ENCODE results near the gene THAP4.

Gene THAP4

DNA sequence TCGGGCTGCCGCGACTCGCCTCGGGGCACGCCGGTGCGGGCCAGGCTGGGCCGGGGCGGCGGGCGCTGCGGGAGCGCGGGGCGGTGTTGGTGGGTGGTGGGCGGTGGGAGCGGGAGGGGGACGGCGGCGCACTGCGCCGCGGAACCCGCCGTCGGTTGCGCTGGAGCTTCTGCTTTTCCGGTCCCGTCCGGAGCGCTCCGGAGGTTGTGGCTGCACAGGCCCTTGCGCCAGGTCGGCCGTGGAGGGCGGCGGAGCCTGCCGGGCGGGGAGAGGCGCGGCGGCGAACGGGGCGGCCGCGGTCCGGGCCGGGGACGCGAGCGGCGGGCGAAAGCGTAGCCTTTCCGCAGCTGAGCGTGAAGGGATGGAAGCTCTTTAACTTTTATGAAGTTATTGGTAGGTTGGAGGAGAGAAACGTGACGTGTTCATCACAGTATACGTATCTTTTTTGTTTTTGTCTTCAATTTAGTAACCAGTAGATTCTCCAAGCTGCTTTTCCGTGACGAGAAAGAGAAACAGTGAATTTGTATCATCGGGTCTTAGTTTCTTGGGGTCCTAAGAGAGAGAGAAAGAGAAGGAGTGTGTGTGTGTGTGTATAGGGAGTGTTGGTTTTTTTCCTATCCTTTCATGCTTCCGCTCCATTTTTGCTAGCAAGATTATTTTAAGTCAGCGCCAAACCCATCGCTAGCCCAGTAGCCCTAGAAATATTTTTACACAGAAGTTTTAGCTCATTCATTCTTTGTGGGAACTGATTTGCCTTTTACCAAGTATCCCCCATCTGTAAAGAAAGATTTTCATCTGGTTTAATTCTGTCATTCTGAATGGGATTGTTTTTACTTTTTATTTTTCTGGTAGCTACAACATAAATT is 1.1 kb upstream of the THAP4 start:
- peak; percentile 60 for DNase-seq

DNA sequence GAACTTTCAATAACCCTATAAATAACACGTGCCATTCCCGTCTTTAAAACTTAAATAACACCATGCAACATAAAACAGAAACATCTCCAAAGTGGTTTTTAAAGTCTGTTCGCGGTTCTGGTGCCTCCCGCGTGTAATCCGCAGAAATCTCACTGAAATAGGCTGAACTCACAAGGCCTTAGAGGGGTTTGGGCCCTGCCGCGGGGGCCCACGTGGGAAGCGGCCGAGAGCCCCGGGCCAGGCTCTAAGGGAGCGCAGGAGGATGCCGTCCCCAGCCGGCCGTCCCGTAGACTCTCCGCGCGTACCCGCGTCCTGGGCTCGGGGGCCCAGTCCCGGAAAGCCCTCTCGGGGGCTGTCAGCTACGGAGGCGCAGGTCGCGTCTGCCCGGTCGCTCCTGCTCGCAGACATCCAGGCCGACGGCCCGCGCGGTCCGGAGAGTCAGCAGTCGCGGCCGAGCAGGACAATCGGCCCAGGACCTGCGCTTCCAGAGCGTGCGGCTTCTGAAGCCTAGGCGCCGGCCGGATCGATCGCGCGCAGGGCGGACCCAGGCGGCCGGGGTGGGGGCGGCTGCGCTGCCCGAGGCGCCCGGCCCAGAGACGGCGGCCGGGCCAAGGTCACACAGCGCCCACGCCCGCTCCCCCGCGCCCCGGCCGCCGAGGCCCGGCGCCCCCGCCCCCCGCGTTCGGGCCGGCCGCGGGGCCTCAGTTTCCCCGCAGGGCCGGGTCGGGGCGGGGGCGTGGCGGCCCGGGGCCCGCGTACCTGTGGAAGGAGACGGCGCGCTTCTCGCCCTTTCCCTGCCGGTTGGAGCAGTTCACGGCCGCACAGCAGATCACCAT is 558 bp downstream of the THAP4 start:
- peak; percentile 51 for DNase-seq

DNA sequence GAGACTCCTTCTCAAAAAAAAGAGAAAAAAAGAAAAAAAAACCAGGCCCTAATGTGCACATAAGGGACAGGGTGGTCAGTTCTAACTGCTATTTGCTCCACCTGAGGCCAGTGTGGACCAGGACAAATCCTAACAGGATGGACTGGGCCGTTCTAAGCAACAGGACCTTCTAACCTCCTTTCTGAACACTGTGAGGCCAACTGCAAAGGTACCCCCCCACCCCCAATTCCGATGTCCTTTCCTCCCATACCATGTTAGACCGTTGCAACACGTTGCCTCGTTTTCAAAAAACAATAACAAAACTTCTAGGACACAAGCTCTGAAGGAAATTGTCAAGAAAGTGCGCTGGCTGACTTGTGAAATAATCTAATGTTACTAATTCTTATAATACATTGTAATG is 1.2 kb downstream of the THAP4 start:
- no peak for DNase-seq

GRCh38 chr2:241633561-241633960 is 3.4 kb downstream of the THAP4 start:
- DNase-seq = no peak

GRCh38 chr2:241632478-241633325 is 4.3 kb downstream of the THAP4 start:
- DNase-seq = no peak

GRCh38 chr2:241629762-241630435 is 7.1 kb downstream of the THAP4 start:
- no peak for DNase-seq

DNA sequence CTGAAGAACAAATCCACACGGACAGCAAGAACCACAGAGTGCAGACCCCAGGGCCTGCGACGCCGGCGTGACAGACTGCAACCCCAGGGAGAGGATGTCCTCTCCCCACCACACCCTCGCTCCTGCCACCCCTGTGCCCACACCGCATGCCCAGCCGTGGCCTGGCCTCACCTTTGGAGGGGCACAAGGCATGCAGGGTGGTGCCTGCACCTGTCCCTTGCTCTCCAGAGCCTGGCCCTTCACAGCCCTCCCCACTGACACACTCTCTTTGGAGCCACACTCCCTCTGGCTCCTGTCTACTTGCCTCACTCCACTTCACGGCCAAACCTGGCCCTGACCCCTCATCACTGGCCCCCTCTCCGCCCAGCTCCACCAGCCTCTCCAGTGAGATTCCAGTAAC is 9.3 kb downstream of the THAP4 start:
- DNase-seq = no peak

DNA sequence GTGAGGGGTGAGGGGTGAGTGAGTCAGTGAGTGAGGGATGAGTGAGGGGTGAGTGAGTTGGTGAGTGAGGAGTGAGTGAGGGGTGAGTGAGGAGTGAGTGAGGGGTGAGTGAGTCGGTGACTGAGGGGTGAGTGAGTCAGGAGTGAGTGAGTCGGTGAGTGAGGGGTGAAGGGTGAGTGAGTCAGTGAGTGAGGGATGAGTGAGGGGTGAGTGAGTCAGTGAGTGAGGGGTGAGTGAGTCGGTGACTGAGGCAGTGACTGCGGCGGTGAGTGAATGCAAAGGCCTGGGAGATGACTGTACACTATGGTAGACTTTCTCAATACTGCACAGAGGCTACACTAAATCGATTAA is 16.6 kb downstream of the THAP4 start:
- DNase-seq = peak; percentile 86

GRCh38 chr2:241619597-241620418 is 17.1 kb downstream of the THAP4 start:
- peak; percentile 57 for DNase-seq

- DNase-seq = no peak
Measured at GRCh38 chr2:241618829-241619228, 18.1 kb downstream of the THAP4 start.

GRCh38 chr2:241618296-241618805 is 18.6 kb downstream of the THAP4 start:
- no peak for DNase-seq

- DNase-seq = peak; percentile 45
Measured at GRCh38 chr2:241617431-241618154, 19.4 kb downstream of the THAP4 start.

- DNase-seq = no peak
Measured at GRCh38 chr2:241616168-241617125, 20.5 kb downstream of the THAP4 start.

- no peak for DNase-seq
Measured at GRCh38 chr2:241615522-241616052, 21.4 kb downstream of the THAP4 start.

GRCh38 chr2:241615041-241615440 is 21.9 kb downstream of the THAP4 start:
- no peak for DNase-seq

DNA sequence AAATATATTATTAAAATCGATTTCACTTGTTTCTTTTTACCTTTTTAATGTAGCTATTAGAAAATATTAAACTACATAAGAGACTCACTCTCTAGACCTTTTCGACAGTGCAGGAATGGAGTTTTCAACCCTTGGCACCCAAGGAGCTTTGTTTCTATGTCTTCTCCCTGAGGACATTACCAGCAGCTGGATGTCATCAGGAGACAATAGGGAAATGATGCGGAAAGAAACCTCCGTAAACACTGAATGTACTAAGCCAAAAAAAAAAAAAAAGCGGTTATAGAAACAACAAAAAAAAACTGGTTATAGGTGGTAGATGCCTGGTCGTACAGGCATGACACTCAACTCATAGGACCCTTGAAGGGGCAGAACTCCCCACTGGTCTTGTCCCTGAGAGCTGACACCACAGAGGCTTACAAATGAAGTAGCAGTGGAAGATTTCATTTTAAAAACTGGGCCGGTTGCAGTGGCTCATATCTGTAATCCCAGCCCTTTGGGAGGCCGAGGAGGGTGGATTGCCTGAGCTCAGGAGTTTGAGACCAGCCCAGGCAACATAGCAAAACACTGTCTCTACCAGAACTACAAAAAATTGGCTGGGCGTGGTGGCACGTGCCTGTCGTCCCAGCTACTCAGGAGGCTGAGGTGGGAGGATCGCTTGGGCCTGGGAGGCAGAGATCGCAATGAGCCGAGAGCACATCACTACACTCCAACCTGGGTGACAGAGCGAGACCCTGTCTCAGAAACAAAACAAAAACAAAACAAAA is 23.8 kb downstream of the THAP4 start:
- DNase-seq = no peak

GRCh38 chr2:241612156-241613016 is 24.6 kb downstream of the THAP4 start:
- DNase-seq = no peak
